Immature natural killer cell (primary cell): ENCODE measurements around the gene ASCL1. TPM values are rescaled to one million over a fixed set of nuclear protein-coding genes. Genes with fewer than 3 reads are reported as not detected.
A peak's percentile ranks its signal among the peaks of the same experiment; 100 is the strongest.

Experiments
- DNase-seq, 3 donors: peaks; one replicate each; pipeline ENCODE4 v3.0.0; 2022; ENCODE audit warnings: mixed read lengths in 1 of 3
- H3K27ac Mint-ChIP-seq, 6 donors: one replicate each; pipeline ENCODE4 v1.8.0; 2020; ENCODE audit warnings: mixed read lengths in 6 of 6, mild to moderate bottlenecking in 5 of 6, inconsistent platforms in 4 of 6, moderate library complexity in 3 of 6
- H3K27me3 Mint-ChIP-seq, 3 donors: one replicate each; pipeline ENCODE4 v1.8.0; 2020 to 2021; ENCODE audit warnings: low read depth in 3 of 3, mild to moderate bottlenecking in 3 of 3, mixed read lengths in 3 of 3, moderate library complexity in 3 of 3, inconsistent platforms in 1 of 3
- H3K36me3 Mint-ChIP-seq, 3 donors: one replicate each; pipeline ENCODE4 v1.8.0; 2020; ENCODE audit warnings: mixed read lengths in 3 of 3, inconsistent platforms in 2 of 3, mild to moderate bottlenecking in 2 of 3
- H3K4me1 Mint-ChIP-seq, 2 donors: one replicate each; pipeline ENCODE4 v1.8.0; 2020; ENCODE audit warnings: inconsistent platforms in 2 of 2, mild to moderate bottlenecking in 2 of 2, mixed read lengths in 2 of 2, moderate library complexity in 1 of 2
- H3K4me3 Mint-ChIP-seq, 5 donors: one replicate each; pipeline ENCODE4 v1.8.0; 2020; ENCODE audit warnings: mild to moderate bottlenecking in 5 of 5, mixed read lengths in 5 of 5, inconsistent platforms in 3 of 5, moderate library complexity in 3 of 5
- H3K9me3 Mint-ChIP-seq, 6 donors: one replicate each; pipeline ENCODE4 v1.8.0; 2020; ENCODE audit warnings: mild to moderate bottlenecking in 6 of 6, mixed read lengths in 6 of 6, inconsistent platforms in 4 of 6, moderate library complexity in 3 of 6
- polyA plus RNA-seq, 3 donors: library from polyadenylated mRNA; unstranded; fragments of 300-500 nt; fragmentation: Illumina TruSeq; gene quantifications; one replicate each; pipeline ENCODE4 v1.2.3, GENCODE V29; 2021

The ASCL1 gene
- polyA plus RNA-seq, 3 donors from 2014 or later = not detected

DNA sequence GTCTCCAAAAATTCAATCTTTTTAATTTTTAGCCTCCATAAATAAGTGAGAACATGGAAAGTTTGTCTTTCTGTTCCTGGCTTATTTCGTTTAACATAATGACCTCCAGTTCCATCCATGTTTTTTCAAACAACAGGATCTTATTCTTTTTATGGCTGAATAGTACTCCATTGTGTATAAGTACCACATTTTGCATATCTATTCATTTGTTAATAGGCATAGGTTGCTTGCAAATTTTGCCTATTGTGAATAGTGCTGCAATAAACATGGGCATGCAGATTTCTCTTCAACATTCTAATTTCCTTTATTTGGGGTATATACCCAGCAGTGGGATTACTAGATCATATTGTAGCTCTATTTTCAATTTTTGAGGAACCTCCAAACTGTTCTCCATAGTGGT lies 24.3 kb upstream of the ASCL1 start:
- Mint-ChIP-seq H3K9me3 (peaks cover 0 to 5% (median under 1%) of the 10 kb centered on the region in 6 donors), H3K27ac (no peak overlapping the region), H3K27me3 (peaks cover 0 to 13% (median 0%) of the 10 kb centered on the region in 3 donors), H3K4me1 (no peaks in the 10 kb centered on the region), H3K36me3 (no peaks in the 10 kb centered on the region), H3K4me3 (no peak overlapping the region)
- DNase-seq = no peak

DNA sequence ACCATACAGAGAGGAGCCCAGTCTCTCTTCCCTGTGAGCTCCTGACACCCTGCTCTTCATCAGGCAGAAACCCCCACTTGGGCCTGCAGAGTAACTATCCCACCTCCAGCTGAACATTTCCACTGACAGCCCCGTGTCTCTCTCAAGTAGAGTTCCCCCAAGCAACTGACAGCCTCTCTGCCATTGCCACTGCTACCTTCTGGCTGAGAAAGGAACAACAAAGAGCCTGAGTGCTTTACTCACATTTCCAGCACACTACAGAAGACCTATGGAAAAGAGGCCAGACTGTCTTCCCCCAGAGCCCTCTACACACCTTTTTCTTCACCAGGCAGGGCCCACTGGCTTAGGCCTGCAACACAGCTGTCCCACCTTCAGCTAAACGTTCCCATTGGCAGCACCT lies 18.4 kb upstream of the ASCL1 start:
- no peaks in the 10 kb centered on the region for H3K4me1 Mint-ChIP-seq
- no peaks in the 10 kb centered on the region for H3K36me3 Mint-ChIP-seq
- DNase-seq = no peak
- peaks cover 2 to 13% (median 5%) of the 10 kb centered on the region in 3 donors for H3K27me3 Mint-ChIP-seq
- H3K9me3 Mint-ChIP-seq = peaks cover 0 to 5% (median 3%) of the 10 kb centered on the region in 6 donors
- H3K27ac Mint-ChIP-seq = no peak overlapping the region
- no peak overlapping the region for H3K4me3 Mint-ChIP-seq

DNA sequence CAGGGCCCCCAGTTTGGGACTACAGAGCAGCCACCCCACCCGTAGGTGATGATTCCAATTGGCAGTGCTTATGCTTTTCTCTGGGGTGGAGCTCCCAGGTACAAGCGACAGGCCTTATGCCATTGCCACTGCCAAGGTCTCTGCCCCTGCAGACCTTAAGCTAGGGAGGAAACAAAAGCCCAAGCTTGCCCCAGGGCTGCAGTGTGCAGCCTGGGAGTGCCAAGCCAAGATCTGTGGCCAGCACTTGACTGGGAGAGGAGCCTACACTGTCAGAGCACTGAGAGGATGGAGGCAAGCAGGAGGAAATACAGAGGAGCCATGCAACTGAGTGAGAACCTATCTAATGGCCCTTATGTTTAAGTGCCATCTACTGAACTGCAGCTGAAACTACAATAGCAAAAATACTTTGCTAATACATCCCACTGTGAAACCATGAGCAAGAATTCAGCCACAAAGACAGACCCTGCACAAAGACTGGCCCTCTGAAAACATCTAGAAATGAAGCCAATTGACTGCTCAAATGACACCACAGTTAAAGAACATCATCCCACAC lies 17.7 kb upstream of the ASCL1 start:
- H3K4me3 Mint-ChIP-seq = no peak overlapping the region
- H3K27me3 Mint-ChIP-seq = peaks cover 2 to 13% (median 9%) of the 10 kb centered on the region in 3 donors

DNA sequence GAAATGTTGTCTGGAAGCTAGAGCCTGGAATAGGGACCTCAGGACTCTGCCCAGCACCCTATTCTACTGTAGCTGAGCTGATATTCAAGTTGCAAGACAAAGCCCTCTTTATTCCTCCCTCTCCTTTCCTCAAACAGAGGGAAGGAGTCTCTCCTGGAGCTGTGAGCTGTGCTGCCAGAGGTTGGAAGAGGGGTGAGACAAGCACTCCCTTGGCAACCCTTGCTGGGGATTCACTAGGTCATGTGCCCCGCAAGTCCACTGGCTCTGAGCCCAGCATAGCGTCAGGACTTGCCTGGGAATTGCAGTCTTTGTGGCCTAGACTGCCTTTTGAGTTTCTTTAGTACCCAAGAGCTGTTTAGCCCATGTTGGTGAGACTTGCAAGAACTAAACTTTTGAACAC lies 11.4 kb upstream of the ASCL1 start:
- Mint-ChIP-seq H3K36me3 (no peaks in the 10 kb centered on the region), H3K27ac (no peak overlapping the region), H3K27me3 (peaks cover 2 to 10% (median 6%) of the 10 kb centered on the region in 3 donors), H3K9me3 (peaks cover 0 to 5% (median 0%) of the 10 kb centered on the region in 6 donors), H3K4me1 (no peaks in the 10 kb centered on the region), H3K4me3 (no peak overlapping the region)
- no peak for DNase-seq

More for the DNA sequence above, 17.7 kb upstream of the ASCL1 start:
- DNase-seq = no peak
- Mint-ChIP-seq H3K9me3 (peaks cover 0 to 5% (median 3%) of the 10 kb centered on the region in 6 donors), H3K36me3 (no peaks in the 10 kb centered on the region), H3K27ac (no peak overlapping the region), H3K4me1 (no peaks in the 10 kb centered on the region)

DNA sequence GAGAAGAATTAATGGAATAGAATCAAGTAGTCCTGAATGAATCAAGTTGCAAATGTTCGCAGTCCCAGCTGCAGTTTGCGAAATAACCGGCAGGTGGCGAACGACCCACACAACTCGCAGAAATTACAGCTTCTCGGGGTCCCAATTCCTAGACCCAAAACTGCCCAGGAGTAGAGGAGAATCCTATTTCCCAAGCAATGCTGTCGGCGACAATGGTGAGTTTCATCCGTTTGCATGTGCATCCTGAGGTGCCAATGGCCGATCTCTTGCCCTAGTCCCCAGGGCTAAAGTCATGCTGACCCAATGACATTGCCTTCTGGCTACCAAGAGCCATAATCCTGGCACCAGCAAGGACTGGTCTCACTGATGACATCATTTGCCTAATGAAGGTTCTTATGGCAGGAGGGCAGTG lies 8.5 kb upstream of the ASCL1 start:
- no peak overlapping the region for H3K4me3 Mint-ChIP-seq

DNA sequence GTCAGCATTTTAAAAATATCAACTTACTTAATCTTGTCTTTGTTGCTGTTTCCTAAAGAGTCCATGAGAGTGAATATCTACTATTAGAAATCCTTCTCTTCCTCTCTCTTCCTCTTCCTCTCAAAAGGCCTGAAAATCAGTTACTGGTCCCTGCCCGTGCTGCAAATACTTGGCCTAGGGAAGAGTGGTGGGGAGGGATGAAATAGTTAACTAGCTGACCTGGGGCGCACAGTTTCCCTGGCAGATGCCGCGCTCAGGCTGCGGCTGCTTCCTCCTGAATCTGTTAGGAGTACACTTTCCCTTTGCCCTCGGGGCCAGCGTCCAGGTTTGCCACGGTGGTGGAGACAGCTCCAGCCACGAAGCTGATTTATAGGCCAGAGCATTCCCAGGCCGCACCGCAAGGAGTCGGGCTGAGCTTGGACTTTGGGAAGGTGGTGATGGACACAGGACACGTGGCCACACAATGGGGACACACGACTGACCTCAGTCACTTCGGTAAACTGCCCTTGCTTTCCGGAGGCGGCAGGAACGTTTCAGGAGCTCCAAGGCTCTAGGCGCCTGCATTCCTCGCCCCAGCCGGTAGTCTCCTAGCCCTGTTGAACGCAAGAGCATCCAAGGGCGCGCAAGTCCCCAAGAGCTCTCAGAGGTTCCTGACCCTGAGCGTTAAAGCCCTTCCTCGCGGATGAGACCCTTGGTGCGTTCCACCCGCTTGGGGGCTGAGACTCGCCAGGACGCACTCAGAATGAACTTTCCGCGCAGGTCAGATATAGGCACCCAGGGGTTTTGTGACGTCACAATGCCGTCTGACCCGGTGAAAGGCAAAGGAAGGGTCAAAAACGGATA lies 7.1 kb upstream of the ASCL1 start:
- no peak overlapping the region for H3K4me3 Mint-ChIP-seq
- H3K4me1 Mint-ChIP-seq = no peaks in the 10 kb centered on the region
- peaks cover 0 to 14% (median 2%) of the 10 kb centered on the region in 6 donors for H3K9me3 Mint-ChIP-seq
- H3K27me3 Mint-ChIP-seq = peaks cover 6 to 18% (median 13%) of the 10 kb centered on the region in 3 donors
- DNase-seq = no peak
- no peak overlapping the region for H3K27ac Mint-ChIP-seq
- no peaks in the 10 kb centered on the region for H3K36me3 Mint-ChIP-seq

More for the DNA sequence above, 8.5 kb upstream of the ASCL1 start:
- H3K27me3 Mint-ChIP-seq = peaks cover 0 to 15% (median 6%) of the 10 kb centered on the region in 3 donors
- H3K4me1 Mint-ChIP-seq = no peaks in the 10 kb centered on the region
- no peak overlapping the region for H3K27ac Mint-ChIP-seq
- peak in 2 of 3 donors; percentile 0 to 26 for DNase-seq
- no peaks in the 10 kb centered on the region for H3K36me3 Mint-ChIP-seq
- H3K9me3 Mint-ChIP-seq = peaks cover 0 to 5% (median 1%) of the 10 kb centered on the region in 6 donors

DNA sequence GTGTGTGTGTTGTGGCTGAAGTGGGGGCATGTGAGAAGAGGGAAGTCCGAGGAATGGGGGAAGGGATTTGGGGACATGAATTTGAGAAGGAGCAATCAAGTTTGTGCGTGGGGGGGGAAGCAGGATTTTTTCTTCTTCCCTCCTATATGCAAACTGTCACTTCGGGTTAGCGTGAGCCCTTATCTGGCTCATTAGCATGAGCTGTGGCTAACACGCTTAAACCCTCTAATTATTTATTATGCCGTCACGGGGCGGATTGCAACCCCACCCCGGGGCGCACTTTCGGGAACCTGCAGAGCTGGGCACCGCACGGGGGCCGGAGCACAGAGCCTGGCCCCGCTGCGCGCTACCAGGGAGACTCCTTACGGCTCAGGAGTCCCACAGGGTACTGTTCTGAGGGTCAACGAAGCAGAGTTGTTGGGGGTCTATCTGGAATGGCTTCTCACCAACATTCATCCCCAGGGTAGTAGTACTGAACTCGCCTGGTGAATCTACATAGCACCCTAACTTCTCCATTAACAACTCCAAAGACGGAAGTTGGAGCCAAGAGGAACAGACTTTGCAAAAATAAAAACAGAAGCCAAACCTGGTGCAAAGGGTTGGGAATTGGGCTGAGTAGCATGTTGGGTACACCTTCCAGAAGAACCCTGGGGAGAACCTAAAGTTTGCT lies 6.4 kb upstream of the ASCL1 start:
- Mint-ChIP-seq H3K9me3 (peaks cover 0 to 14% (median 2%) of the 10 kb centered on the region in 6 donors), H3K27me3 (peaks cover 6 to 22% (median 18%) of the 10 kb centered on the region in 3 donors), H3K27ac (no peak overlapping the region), H3K4me3 (no peak overlapping the region), H3K36me3 (no peaks in the 10 kb centered on the region), H3K4me1 (no peaks in the 10 kb centered on the region)
- no peak for DNase-seq

DNA sequence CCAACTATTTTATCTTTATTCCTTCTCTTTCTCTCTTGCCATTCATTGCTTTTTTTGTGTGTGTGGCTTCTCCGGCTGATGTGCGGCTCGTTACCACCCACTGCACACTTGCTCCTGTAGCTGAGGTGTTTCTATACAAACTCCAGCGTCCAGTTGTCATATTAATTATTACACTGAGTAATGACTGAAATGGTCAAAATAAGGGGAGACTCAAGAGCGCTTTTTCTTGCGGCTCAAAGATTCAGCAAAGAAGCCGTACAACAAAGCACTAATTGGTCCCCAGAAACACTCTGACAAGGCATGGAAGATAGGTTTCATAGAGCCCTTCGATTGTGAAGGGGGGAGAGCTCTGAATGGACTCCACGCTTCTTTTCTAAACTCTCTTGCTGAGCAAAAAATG lies 5.6 kb upstream of the ASCL1 start:
- no peak for DNase-seq
- H3K9me3 Mint-ChIP-seq = peaks cover 0 to 14% (median 3%) of the 10 kb centered on the region in 6 donors
- no peaks in the 10 kb centered on the region for H3K36me3 Mint-ChIP-seq
- H3K4me1 Mint-ChIP-seq = no peaks in the 10 kb centered on the region
- H3K27ac Mint-ChIP-seq = no peak overlapping the region
- H3K27me3 Mint-ChIP-seq = peaks cover 6 to 26% (median 22%) of the 10 kb centered on the region in 3 donors
- H3K4me3 Mint-ChIP-seq = peak overlapping the region in 1 of 5 donors; percentile 17

DNA sequence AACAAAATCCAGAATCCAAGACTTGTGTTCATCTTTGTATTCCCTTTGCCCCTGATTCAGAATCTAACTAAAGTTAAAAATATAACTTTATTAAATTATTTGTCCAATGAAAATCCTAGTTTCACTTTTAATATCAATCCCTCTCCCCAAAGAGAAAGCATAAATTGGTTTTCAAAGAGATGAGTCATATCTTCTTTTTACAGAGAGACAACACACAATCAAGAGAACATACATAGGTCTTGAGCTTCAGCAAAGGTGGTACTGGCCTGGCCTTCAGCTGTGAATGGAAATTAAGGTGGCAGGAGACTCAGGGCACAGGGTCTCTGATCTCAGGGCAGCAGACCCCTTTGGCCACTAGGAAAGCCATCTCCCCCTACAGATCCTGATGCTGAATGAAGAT lies 4.3 kb upstream of the ASCL1 start:
- H3K4me1 Mint-ChIP-seq = no peaks in the 10 kb centered on the region
- H3K27ac Mint-ChIP-seq = no peak overlapping the region
- H3K4me3 Mint-ChIP-seq = no peak overlapping the region

DNA sequence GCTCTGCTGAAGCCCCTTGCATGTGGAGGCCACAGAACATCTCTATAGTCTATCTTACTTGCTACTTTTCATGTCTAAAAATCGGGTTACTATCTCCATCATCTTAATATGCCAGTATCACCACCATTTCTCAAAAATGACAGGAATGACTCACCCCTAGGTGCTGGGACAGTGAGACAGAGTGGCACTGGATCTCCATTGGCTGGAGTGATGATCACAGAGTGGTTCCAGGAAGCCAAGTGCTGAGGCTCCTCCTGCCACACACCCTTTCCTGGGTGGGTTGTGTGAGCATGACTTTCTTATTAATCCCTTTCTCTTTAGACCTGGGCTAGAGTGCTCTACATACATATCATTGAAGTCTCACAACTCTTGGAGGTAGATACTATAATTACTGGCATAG lies 3.3 kb upstream of the ASCL1 start:
- H3K27me3 Mint-ChIP-seq = peaks cover 11 to 32% (median 23%) of the 10 kb centered on the region in 3 donors
- H3K4me1 Mint-ChIP-seq = no peaks in the 10 kb centered on the region
- DNase-seq = no peak
- H3K4me3 Mint-ChIP-seq = no peak overlapping the region
- H3K27ac Mint-ChIP-seq = no peak overlapping the region
- H3K9me3 Mint-ChIP-seq = peaks cover 0 to 14% (median 4%) of the 10 kb centered on the region in 6 donors
- no peaks in the 10 kb centered on the region for H3K36me3 Mint-ChIP-seq

More for the DNA sequence above, 4.3 kb upstream of the ASCL1 start:
- peaks cover 0 to 14% (median 5%) of the 10 kb centered on the region in 6 donors for H3K9me3 Mint-ChIP-seq
- no peak for DNase-seq
- H3K27me3 Mint-ChIP-seq = peaks cover 11 to 32% (median 23%) of the 10 kb centered on the region in 3 donors
- H3K36me3 Mint-ChIP-seq = no peaks in the 10 kb centered on the region

DNA sequence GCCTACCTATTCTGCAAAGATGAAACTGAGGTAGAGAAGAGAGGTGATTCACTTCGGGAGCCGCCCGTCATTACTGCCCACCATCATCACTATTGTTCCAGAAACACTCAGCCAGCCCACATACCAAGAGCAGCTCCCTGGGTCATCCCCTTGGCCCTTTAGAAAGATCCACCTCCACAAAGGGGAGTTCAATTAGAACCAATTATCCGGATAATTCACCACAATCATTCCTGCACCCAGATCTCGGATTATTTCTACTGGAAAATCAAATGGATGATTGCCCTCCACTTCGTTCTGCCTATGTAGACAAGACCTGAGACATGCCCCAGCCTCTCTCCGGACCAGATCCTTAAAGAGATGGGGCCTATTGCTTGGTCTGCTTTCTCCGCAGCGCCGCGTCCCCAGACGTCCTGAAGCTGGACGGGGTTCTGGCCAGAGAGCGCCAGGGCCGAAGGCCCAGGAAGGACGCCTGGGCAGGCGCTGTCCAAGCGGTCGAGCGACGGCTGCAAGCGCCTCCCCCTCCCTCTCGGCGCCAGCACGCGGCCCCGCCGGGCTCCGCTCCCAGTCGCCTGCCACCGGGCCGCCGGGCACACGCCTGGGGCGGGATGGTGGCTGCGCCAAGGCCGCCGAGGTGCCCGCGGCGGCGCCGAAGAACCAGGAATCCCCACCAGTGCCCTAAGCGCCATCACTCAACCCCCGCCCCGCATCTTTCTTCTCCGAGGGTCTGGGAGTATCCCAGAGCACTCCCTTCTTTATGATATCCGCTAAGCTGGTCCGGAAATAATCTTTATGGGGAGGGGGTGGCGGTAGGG lies 1.3 kb upstream of the ASCL1 start:
- no peak for DNase-seq
- peak overlapping the region in 1 of 5 donors; percentile 38 for H3K4me3 Mint-ChIP-seq
- peaks cover 19 to 34% (median 23%) of the 10 kb centered on the region in 3 donors for H3K27me3 Mint-ChIP-seq
- H3K4me1 Mint-ChIP-seq = no peaks in the 10 kb centered on the region
- no peaks in the 10 kb centered on the region for H3K36me3 Mint-ChIP-seq
- no peak overlapping the region for H3K27ac Mint-ChIP-seq
- H3K9me3 Mint-ChIP-seq = peaks cover 0 to 20% (median 3%) of the 10 kb centered on the region in 6 donors

DNA sequence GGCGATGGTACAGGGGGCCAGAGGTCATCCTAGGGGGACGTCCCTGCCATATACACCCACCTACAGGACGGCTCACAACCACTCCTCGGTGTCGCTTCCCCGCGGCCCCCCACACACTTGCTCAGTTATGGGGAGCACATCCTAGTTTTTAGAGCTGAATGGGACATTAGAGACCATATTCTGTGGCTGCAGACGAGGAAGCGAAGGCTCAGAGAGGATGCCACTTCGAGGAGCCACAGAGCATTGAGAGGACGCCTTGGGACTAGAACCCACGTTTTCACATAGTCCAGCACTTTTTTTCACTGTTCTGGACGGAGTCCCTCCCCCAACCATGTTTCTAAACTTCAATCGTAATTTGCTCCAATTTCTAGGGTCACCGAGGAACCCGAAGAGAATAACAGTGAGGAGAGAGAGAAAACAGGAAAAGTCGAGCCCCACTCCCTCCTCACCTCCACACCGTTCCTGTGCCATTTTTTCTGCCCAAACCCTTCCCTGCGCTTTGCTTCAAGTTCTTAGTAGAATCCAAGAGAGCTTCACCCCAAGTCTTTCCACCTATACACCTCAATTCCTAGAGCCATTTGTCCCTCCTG lies 641 bp upstream of the ASCL1 start:
- no peak for DNase-seq
- H3K4me3 Mint-ChIP-seq = no peak overlapping the region
- H3K27me3 Mint-ChIP-seq = peaks cover 23 to 37% (median 23%) of the 10 kb centered on the region in 3 donors

More for the DNA sequence above, 641 bp upstream of the ASCL1 start:
- Mint-ChIP-seq H3K27ac (no peak overlapping the region), H3K4me1 (no peaks in the 10 kb centered on the region), H3K36me3 (no peaks in the 10 kb centered on the region), H3K9me3 (peaks cover 0 to 17% (median 3%) of the 10 kb centered on the region in 6 donors)
